Measurements from ENCODE around the gene REPS2.

Gene REPS2

DNA sequence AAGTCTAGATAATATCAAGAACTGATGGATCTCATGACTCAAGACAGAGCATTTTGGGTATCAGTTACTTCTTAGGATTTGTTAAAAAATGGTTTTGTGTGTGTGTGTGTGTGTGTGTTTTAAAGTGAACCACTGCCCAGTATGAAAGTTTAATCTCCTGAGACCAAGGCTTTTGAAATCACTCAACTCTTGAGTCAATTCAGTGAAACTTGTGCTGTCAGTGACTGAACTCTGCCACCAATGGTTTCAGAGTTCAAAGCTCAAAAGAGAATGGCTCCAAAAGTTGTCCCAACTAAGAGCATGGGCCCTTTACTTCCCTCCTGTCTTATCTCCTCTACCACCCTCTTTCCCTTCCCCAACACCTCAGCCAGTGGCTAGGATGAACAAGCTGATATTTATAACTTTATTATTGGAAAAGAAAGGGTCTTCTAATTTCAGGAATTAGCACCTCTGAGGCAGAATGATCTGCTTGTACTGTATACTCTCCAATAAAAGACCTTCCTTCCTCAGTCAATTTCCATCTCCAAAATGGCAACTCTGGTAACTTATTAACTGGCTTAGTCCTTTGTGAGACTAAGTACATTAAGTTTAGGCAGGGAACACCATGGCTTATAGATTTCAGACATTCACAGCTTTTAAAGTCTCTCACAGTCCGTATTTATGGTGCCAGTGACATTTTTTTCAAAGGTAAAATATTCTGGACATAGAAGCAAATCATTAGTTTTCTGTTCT is 152.2 kb downstream of the REPS2 start:
- DNase-seq, result peak; percentile 5

GRCh38 chrX:17104433-17104832 is 158.0 kb downstream of the REPS2 start:
- DNase-seq, result no peak

DNA sequence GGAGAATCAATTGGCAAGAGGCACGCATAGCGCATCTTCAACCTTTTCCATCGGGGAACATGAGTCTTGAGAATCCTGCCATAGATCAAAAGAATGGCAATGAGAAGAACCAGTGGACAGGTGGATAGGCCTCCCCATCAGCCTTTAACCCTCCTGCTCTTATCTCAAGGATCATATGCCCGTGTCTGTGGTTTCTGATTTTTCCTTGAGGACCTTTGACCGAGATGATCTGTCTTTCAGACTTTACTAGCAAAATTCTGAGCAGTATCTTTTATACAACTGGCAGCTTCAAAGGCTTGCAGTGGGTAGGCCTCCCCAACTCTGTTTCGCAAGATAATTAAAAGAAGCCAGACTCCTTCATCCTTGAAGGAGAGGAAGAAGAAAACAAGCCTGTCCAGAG is 174.4 kb downstream of the REPS2 start:
- no peak for DNase-seq

- no peak for DNase-seq
Measured at GRCh38 chrX:17154001-17154400, 207.5 kb downstream of the REPS2 start.

GRCh38 chrX:17160975-17161374 is 214.5 kb downstream of the REPS2 start:
- no peak for DNase-seq

GRCh38 chrX:17161991-17162390 is 215.5 kb downstream of the REPS2 start:
- no peak for DNase-seq

DNA sequence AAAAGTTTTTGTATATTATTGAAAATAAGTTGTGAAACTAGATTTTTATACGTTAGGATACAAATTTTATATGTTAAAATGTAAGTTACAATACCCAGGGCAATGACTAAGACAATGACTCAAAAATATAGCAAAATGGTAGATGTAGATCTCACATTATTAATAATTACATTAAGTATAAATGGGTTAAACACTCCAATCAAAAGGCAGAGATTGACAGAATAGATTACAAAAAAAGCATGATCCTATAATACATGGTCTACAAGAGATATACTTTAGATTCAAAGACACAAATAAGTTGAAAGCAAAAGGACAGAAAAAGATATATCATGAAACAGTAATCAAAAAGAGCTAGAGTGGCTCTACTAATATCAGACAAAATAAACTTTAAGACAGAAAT is 217.6 kb downstream of the REPS2 start:
- no peak for DNase-seq

- DNase-seq, result no peak
Measured at GRCh38 chrX:17164941-17165340, 218.5 kb downstream of the REPS2 start.

GRCh38 chrX:17167915-17168314 is 221.5 kb downstream of the REPS2 start:
- DNase-seq, result no peak

GRCh38 chrX:17170973-17171372 is 224.5 kb downstream of the REPS2 start:
- no peak for DNase-seq

- DNase-seq, result no peak
Measured at GRCh38 chrX:17174671-17175070, 228.2 kb downstream of the REPS2 start.

- no peak for DNase-seq
Measured at GRCh38 chrX:17182317-17182716, 235.9 kb downstream of the REPS2 start.

- no peak for DNase-seq
Measured at GRCh38 chrX:17183566-17183965, 237.1 kb downstream of the REPS2 start.

- DNase-seq, result no peak
Measured at GRCh38 chrX:17185431-17185830, 239.0 kb downstream of the REPS2 start.

DNA sequence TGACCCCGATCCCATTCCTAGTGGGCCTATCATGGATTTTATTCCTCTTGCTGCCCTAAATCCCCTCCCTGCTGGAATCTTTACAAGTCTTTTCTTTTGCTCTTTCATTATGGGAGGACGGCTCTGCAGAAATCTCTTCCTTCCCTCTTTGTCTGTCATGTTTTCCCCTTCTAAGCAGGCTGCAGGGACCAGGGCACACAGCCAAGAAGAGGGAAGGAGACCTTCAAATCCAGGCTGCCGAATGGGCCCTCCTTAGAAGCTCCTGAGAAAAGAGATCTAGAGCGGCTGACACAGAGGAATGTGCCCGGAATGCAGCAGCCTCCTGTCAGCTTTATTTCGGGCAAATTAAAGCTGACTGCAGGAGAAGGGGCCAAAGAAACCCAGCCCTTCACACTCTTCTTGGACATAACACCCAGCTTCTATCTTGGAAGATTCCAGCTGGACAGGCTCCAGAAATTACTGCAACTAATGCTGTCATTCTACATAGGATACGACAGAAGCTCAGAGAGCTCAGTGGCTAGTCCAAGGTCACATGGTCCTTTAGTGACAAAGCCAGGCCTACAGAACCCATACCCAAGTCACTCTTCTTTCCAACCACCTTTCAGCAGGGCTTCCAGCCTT is 240.8 kb downstream of the REPS2 start:
- DNase-seq, result no peak

DNA sequence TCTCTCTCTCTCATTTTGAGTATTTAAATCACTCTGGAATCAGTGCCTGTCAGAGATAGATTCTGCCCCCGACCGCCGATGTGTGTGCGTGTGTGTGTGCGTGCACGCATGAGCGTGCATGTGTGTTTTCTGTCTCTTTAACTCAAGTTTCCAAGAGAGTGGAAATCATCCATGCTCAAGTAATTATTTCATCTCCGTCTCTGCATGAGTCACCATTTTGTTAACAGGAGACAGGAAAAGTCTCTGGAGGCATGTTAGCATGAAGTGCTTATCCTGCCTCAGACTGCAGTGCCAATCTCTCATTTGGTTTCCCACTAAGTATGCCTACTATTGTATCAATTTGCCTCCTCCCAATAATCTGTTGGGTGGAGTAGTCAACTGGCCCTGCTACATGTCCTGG is 245.6 kb downstream of the REPS2 start:
- DNase-seq, result no peak

Measured in activated CD4-positive, alpha-beta T cell treated with anti-CD3 and anti-CD28 coated beads, Interleukin-2, Interleukin-6, amounts not matched to agents 100 ng/mL and 50 ng/mL, durations not matched to agents 16 hours and 8 hours (primary cell).